ENCODE results near the gene ASAP2.

The ASAP2 gene

GRCh38 chr2:9232886-9233285 is 26.3 kb downstream of the ASAP2 start:
- TF ChIP-seq POLR2A (IDR thresholded peaks at IDR 0.05; ENCODE audit: low read depth, low read length), result no peak
- no peak for TF ChIP-seq POLR2AphosphoS5 (IDR thresholded peaks at IDR 0.05; ENCODE audit: low read depth, low read length)
- no peak for TF ChIP-seq POU2F2 (IDR thresholded peaks at IDR 0.05; ENCODE audit: low read depth, low read length)
- TF ChIP-seq TAF1 (IDR thresholded peaks at IDR 0.05; ENCODE audit: low read depth, low read length), result no peak
- TF ChIP-seq SPI1 (IDR thresholded peaks at IDR 0.05; ENCODE audit: low read depth, low read length), result no peak
- TF ChIP-seq PAX5 (IDR thresholded peaks at IDR 0.05; ENCODE audit: insufficient read depth, low read length, severe bottlenecking), result no peak
- FAIRE-seq (no peak), DNase-seq (ENCODE audit: insufficient read length, low spot score) (no peak)

- FAIRE-seq (no peak), DNase-seq (ENCODE audit: insufficient read length, low spot score) (no peak)
- TF ChIP-seq POLR2A (IDR thresholded peaks at IDR 0.05; ENCODE audit: low read depth, low read length) (no peak), SPI1 (IDR thresholded peaks at IDR 0.05; ENCODE audit: low read depth, low read length) (no peak), PAX5 (IDR thresholded peaks at IDR 0.05; ENCODE audit: insufficient read depth, low read length, severe bottlenecking) (no peak), POU2F2 (IDR thresholded peaks at IDR 0.05; ENCODE audit: low read depth, low read length) (no peak), TAF1 (IDR thresholded peaks at IDR 0.05; ENCODE audit: low read depth, low read length) (no peak), POLR2AphosphoS5 (IDR thresholded peaks at IDR 0.05; ENCODE audit: low read depth, low read length) (no peak)
These were observed 28.1 kb downstream of the ASAP2 start for GRCh38 chr2:9234680-9235146.

- TF ChIP-seq POU2F2 (IDR thresholded peaks at IDR 0.05; ENCODE audit: low read depth, low read length) (no peak), PAX5 (IDR thresholded peaks at IDR 0.05; ENCODE audit: insufficient read depth, low read length, severe bottlenecking) (no peak), TAF1 (IDR thresholded peaks at IDR 0.05; ENCODE audit: low read depth, low read length) (no peak), POLR2A (IDR thresholded peaks at IDR 0.05; ENCODE audit: low read depth, low read length) (no peak), POLR2AphosphoS5 (IDR thresholded peaks at IDR 0.05; ENCODE audit: low read depth, low read length) (no peak)
- FAIRE-seq (no peak), DNase-seq (ENCODE audit: insufficient read length, low spot score) (no peak)
These were observed 28.8 kb downstream of the ASAP2 start for GRCh38 chr2:9235147-9236044.

- no peak for FAIRE-seq
- DNase-seq (ENCODE audit: insufficient read length, low spot score), result no peak
- no peak for TF ChIP-seq POLR2A (IDR thresholded peaks at IDR 0.05; ENCODE audit: low read depth, low read length)
- no peak for TF ChIP-seq PAX5 (IDR thresholded peaks at IDR 0.05; ENCODE audit: insufficient read depth, low read length, severe bottlenecking)
- no peak for TF ChIP-seq POU2F2 (IDR thresholded peaks at IDR 0.05; ENCODE audit: low read depth, low read length)
- no peak for TF ChIP-seq SPI1 (IDR thresholded peaks at IDR 0.05; ENCODE audit: low read depth, low read length)
- TF ChIP-seq POLR2AphosphoS5 (IDR thresholded peaks at IDR 0.05; ENCODE audit: low read depth, low read length), result no peak
- TF ChIP-seq TAF1 (IDR thresholded peaks at IDR 0.05; ENCODE audit: low read depth, low read length), result no peak
These were observed 29.4 kb downstream of the ASAP2 start for GRCh38 chr2:9236045-9236344.

- TF ChIP-seq SPI1 (IDR thresholded peaks at IDR 0.05; ENCODE audit: low read depth, low read length) (no peak), POLR2AphosphoS5 (IDR thresholded peaks at IDR 0.05; ENCODE audit: low read depth, low read length) (no peak), POLR2A (IDR thresholded peaks at IDR 0.05; ENCODE audit: low read depth, low read length) (no peak), TAF1 (IDR thresholded peaks at IDR 0.05; ENCODE audit: low read depth, low read length) (no peak), PAX5 (IDR thresholded peaks at IDR 0.05; ENCODE audit: insufficient read depth, low read length, severe bottlenecking) (no peak), POU2F2 (IDR thresholded peaks at IDR 0.05; ENCODE audit: low read depth, low read length) (no peak)
- DNase-seq (ENCODE audit: insufficient read length, low spot score), result no peak
- FAIRE-seq, result no peak
These were observed 30.3 kb downstream of the ASAP2 start for GRCh38 chr2:9236867-9237266.

- TF ChIP-seq POU2F2 (IDR thresholded peaks at IDR 0.05; ENCODE audit: low read depth, low read length) (no peak), POLR2A (IDR thresholded peaks at IDR 0.05; ENCODE audit: low read depth, low read length) (no peak), POLR2AphosphoS5 (IDR thresholded peaks at IDR 0.05; ENCODE audit: low read depth, low read length) (no peak), TAF1 (IDR thresholded peaks at IDR 0.05; ENCODE audit: low read depth, low read length) (no peak)
- FAIRE-seq (no peak), DNase-seq (ENCODE audit: insufficient read length, low spot score) (no peak)
These were observed 31.2 kb downstream of the ASAP2 start for GRCh38 chr2:9237831-9238230.

GRCh38 chr2:9238591-9239326 is 32.1 kb downstream of the ASAP2 start:
- FAIRE-seq (no peak), DNase-seq (ENCODE audit: insufficient read length, low spot score) (no peak)
- no peak for TF ChIP-seq POLR2A (IDR thresholded peaks at IDR 0.05; ENCODE audit: low read depth, low read length)
- TF ChIP-seq SPI1 (IDR thresholded peaks at IDR 0.05; ENCODE audit: low read depth, low read length), result no peak
- TF ChIP-seq POU2F2 (IDR thresholded peaks at IDR 0.05; ENCODE audit: low read depth, low read length), result no peak
- TF ChIP-seq TAF1 (IDR thresholded peaks at IDR 0.05; ENCODE audit: low read depth, low read length), result no peak
- no peak for TF ChIP-seq PAX5 (IDR thresholded peaks at IDR 0.05; ENCODE audit: insufficient read depth, low read length, severe bottlenecking)
- TF ChIP-seq POLR2AphosphoS5 (IDR thresholded peaks at IDR 0.05; ENCODE audit: low read depth, low read length), result no peak

- FAIRE-seq (no peak), DNase-seq (ENCODE audit: insufficient read length, low spot score) (no peak)
- TF ChIP-seq POLR2AphosphoS5 (IDR thresholded peaks at IDR 0.05; ENCODE audit: low read depth, low read length) (no peak), TAF1 (IDR thresholded peaks at IDR 0.05; ENCODE audit: low read depth, low read length) (no peak), POU2F2 (IDR thresholded peaks at IDR 0.05; ENCODE audit: low read depth, low read length) (no peak), SPI1 (IDR thresholded peaks at IDR 0.05; ENCODE audit: low read depth, low read length) (no peak), POLR2A (IDR thresholded peaks at IDR 0.05; ENCODE audit: low read depth, low read length) (no peak), PAX5 (IDR thresholded peaks at IDR 0.05; ENCODE audit: insufficient read depth, low read length, severe bottlenecking) (no peak)
These were observed 33.0 kb downstream of the ASAP2 start for GRCh38 chr2:9239616-9240015.

- no peak for TF ChIP-seq TAF1 (IDR thresholded peaks at IDR 0.05; ENCODE audit: low read depth, low read length)
- no peak for TF ChIP-seq POLR2AphosphoS5 (IDR thresholded peaks at IDR 0.05; ENCODE audit: low read depth, low read length)
- no peak for TF ChIP-seq SPI1 (IDR thresholded peaks at IDR 0.05; ENCODE audit: low read depth, low read length)
- no peak for TF ChIP-seq PAX5 (IDR thresholded peaks at IDR 0.05; ENCODE audit: insufficient read depth, low read length, severe bottlenecking)
- FAIRE-seq, result no peak
- no peak for DNase-seq (ENCODE audit: insufficient read length, low spot score)
These were observed 34.1 kb downstream of the ASAP2 start for GRCh38 chr2:9240745-9241144.
